ENCODE measurements around the gene UBE2H.

- TF ChIP-seq CTCF (IDR thresholded peaks at IDR 0.05) (no peak), POLR2AphosphoS5 (IDR thresholded peaks at IDR 0.05; ENCODE audit: low read depth, low read length) (no peak), REST (IDR thresholded peaks at IDR 0.05; ENCODE audit: insufficient read depth in 1 of 2, low read depth in 2 of 2, low read length in 1 of 2) (no peak), SIN3A (IDR thresholded peaks at IDR 0.05; ENCODE audit: borderline replicate concordance, insufficient read depth, low read depth, low read length) (no peak), TCF7L2 (IDR thresholded peaks at IDR 0.05; ENCODE audit: low read depth, low read length) (no peak)
These were observed 40.5 kb upstream of the UBE2H start for GRCh38 chr7:129993275-129993674.

Data from Panc1 (cell line).